Endodermal cell (in vitro differentiated cells): ENCODE results near the gene POLR1D. TPM values are rescaled to one million over a fixed set of nuclear protein-coding genes. Genes with fewer than 3 reads are reported as not detected.

Experiments
- DNase-seq: peaks from one replicate; pipeline ENCODE4 v3.0.0-alpha.2; 2017
- H3K27ac ChIP-seq: 2 replicates; pipeline ENCODE4 v1.5.1; 2013; ENCODE audit warnings: mild to moderate bottlenecking, low read depth, low read length, moderate library complexity
- H3K27me3 ChIP-seq: 2 replicates; pipeline ENCODE4 v1.6.1; 2013; ENCODE audit warnings: mild to moderate bottlenecking, low read length, moderate library complexity; ENCODE audit not compliant: insufficient read depth, control insufficient read depth, poor library complexity, severe bottlenecking
- H3K36me3 ChIP-seq: 2 replicates; pipeline ENCODE4 v1.7.0; 2013; ENCODE audit warnings: mild to moderate bottlenecking, low read length, moderate library complexity; ENCODE audit not compliant: control insufficient read depth, insufficient read depth
- H3K4me1 ChIP-seq: one replicate; pipeline ENCODE4 v1.7.0; 2013; ENCODE audit warnings: low read length; ENCODE audit not compliant: control insufficient read depth, insufficient read depth
- H3K4me3 ChIP-seq: 2 replicates; pipeline ENCODE4 v1.5.1; 2013; ENCODE audit warnings: mild to moderate bottlenecking, low read length, moderate library complexity
- H3K9ac ChIP-seq: 2 replicates; pipeline ENCODE4 v1.6.1; 2013; ENCODE audit warnings: mild to moderate bottlenecking, low read length, moderate library complexity; ENCODE audit not compliant: poor library complexity, severe bottlenecking; ENCODE audit errors: extremely low read depth
- H3K9me3 ChIP-seq: 2 replicates; pipeline ENCODE4 v1.6.1; 2013; ENCODE audit warnings: mild to moderate bottlenecking, low read length, moderate library complexity; ENCODE audit not compliant: control insufficient read depth
- H3K27ac Mint-ChIP-seq: 2 replicates; pipeline ENCODE4 v1.8.0; 2020; ENCODE audit warnings: mixed read lengths
- H3K27me3 Mint-ChIP-seq: 2 replicates; pipeline ENCODE4 v1.8.0; 2021; ENCODE audit warnings: mild to moderate bottlenecking, mixed read lengths; ENCODE audit not compliant: insufficient read depth
- H3K36me3 Mint-ChIP-seq: 2 replicates; pipeline ENCODE4 v1.8.0; 2020; ENCODE audit warnings: low read depth, mixed read lengths
- H3K4me1 Mint-ChIP-seq: 2 replicates; pipeline ENCODE4 v1.8.0; 2020; ENCODE audit warnings: mixed read lengths
- H3K4me3 Mint-ChIP-seq: 2 replicates; pipeline ENCODE4 v1.8.0; 2020; ENCODE audit warnings: mild to moderate bottlenecking, moderate library complexity, mixed read lengths
- H3K9me3 Mint-ChIP-seq: 2 replicates; pipeline ENCODE4 v1.8.0; 2020; ENCODE audit warnings: mild to moderate bottlenecking, mixed read lengths
- WGBS, 2 experiments: methylation state at CpG; one replicate each; pipeline versions ENCODE4 v1.1.5 to v1.1.7; 2013; ENCODE audit warnings: missing lambda C conversion rate in 2 of 2, mixed read lengths in 1 of 2; ENCODE audit not compliant: insufficient coverage in 1 of 2, insufficient read length in 1 of 2; 5-methylcytosine and 5-hydroxymethylcytosine counted together
- total RNA-seq, 2 donors: library from RNA; stranded (reverse); fragmentation: NEBNext Ultra II Directional in 1 of 2; extraction: Animal tissue kit (Norgen Biotek cat#: 25700) in 1 of 2; gene quantifications; 2 replicates in 1 of 2; 3 replicates in 1 of 2; pipeline ENCODE4 v1.2.1, GENCODE V29; 2021
- TF ChIP-seq, protein P1 (sequence below): fragments of 200-600 bp; sonication (generic); conservative IDR thresholded peaks from 2 replicates; pipeline ENCODE4 v1.5.0; 2021; ENCODE audit warnings: antibody characterized with exemption, mild to moderate bottlenecking

POLR1D gene
- total RNA-seq, 2 donors from 2014 or later, result 135 to 136 TPM

GRCh38 chr13:27631665-27632064 lies 10.0 kb downstream of the POLR1D start:
- DNase-seq, result no peak
- Histone ChIP-seq H3K9me3 (no peaks in the 10 kb centered on the region), H3K4me3 (no peak overlapping the region), H3K4me1 (no peaks in the 10 kb centered on the region), H3K9ac (no peak overlapping the region), H3K27me3 (no peaks in the 10 kb centered on the region), H3K27ac (no peak overlapping the region), H3K36me3 (peaks cover 7% of the 10 kb centered on the region)
- TF ChIP-seq, protein P1, sequence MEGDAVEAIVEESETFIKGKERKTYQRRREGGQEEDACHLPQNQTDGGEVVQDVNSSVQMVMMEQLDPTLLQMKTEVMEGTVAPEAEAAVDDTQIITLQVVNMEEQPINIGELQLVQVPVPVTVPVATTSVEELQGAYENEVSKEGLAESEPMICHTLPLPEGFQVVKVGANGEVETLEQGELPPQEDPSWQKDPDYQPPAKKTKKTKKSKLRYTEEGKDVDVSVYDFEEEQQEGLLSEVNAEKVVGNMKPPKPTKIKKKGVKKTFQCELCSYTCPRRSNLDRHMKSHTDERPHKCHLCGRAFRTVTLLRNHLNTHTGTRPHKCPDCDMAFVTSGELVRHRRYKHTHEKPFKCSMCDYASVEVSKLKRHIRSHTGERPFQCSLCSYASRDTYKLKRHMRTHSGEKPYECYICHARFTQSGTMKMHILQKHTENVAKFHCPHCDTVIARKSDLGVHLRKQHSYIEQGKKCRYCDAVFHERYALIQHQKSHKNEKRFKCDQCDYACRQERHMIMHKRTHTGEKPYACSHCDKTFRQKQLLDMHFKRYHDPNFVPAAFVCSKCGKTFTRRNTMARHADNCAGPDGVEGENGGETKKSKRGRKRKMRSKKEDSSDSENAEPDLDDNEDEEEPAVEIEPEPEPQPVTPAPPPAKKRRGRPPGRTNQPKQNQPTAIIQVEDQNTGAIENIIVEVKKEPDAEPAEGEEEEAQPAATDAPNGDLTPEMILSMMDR, result no peak
- Mint-ChIP-seq H3K4me1 (peaks cover 5% of the 10 kb centered on the region), H3K27ac (no peak overlapping the region), H3K9me3 (no peaks in the 10 kb centered on the region), H3K4me3 (no peak overlapping the region), H3K27me3 (no peaks in the 10 kb centered on the region), H3K36me3 (peaks cover 16% of the 10 kb centered on the region)
- WGBS, 2 experiments, result 77% methylated on average over 2 of the region's 2 CpGs; no CpG with 5 or more reads in 1 of the 2 experiments

- H3K27me3 ChIP-seq, result no peaks in the 10 kb centered on the region
- no peaks in the 10 kb centered on the region for H3K9me3 ChIP-seq
- H3K27ac Mint-ChIP-seq, result no peak overlapping the region
- no peaks in the 10 kb centered on the region for H3K4me1 ChIP-seq
- H3K4me1 Mint-ChIP-seq, result peaks cover 5% of the 10 kb centered on the region
- no peak for DNase-seq
- peaks cover 18% of the 10 kb centered on the region for H3K36me3 Mint-ChIP-seq
- H3K27ac ChIP-seq, result no peak overlapping the region
- WGBS, 2 experiments, result 91 to 95% methylated on average over 3 to 4 of the region's 4 CpGs
- H3K4me3 ChIP-seq, result no peak overlapping the region
- H3K36me3 ChIP-seq, result peaks cover 7% of the 10 kb centered on the region
- H3K9me3 Mint-ChIP-seq, result no peaks in the 10 kb centered on the region
- no peak overlapping the region for H3K9ac ChIP-seq
- no peaks in the 10 kb centered on the region for H3K27me3 Mint-ChIP-seq
- TF ChIP-seq, protein P1, result no peak
- no peak overlapping the region for H3K4me3 Mint-ChIP-seq
Measured at GRCh38 chr13:27632214-27632613, 10.5 kb downstream of the POLR1D start.

DNA sequence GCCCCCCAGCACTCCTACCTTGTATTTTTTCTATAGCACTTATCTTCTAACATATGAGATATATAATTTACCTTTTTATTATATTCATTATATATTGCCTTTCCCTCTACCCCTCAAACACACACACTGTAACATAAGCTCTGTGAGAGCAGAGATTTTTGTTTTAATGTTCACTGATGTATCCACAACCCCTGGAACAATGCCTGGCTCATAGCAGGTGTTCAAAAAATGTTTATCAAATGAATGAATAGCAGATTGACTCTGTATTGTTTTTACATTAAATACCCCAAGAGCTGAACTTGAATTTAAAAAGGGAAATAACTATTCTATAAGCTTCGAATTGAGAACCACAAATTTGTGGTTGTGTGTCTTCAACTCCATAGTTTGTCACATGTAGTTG lies 11.0 kb downstream of the POLR1D start:
- H3K9me3 ChIP-seq, result no peaks in the 10 kb centered on the region
- DNase-seq, result no peak
- H3K27ac ChIP-seq, result no peak overlapping the region
- H3K27me3 Mint-ChIP-seq, result no peaks in the 10 kb centered on the region
- no peaks in the 10 kb centered on the region for H3K27me3 ChIP-seq
- no peak overlapping the region for H3K9ac ChIP-seq
- WGBS, 2 experiments, result 80 to 90% methylated on average over 1 of the region's 1 CpG
- H3K4me3 Mint-ChIP-seq, result no peak overlapping the region
- H3K4me3 ChIP-seq, result no peak overlapping the region
- H3K27ac Mint-ChIP-seq, result no peak overlapping the region
- no peaks in the 10 kb centered on the region for H3K9me3 Mint-ChIP-seq
- peaks cover 18% of the 10 kb centered on the region for H3K36me3 Mint-ChIP-seq
- TF ChIP-seq, protein P1, result no peak
- no peaks in the 10 kb centered on the region for H3K4me1 ChIP-seq
- H3K36me3 ChIP-seq, result peaks cover 7% of the 10 kb centered on the region
- H3K4me1 Mint-ChIP-seq, result peaks cover 5% of the 10 kb centered on the region
